ENCODE data around the gene HS3ST1.
"Not testable (repeated sequence)": the region's sequence is repeated elsewhere in the genome, so short reads cannot be mapped to it uniquely, and the experiment has no call there.

HS3ST1 gene

GRCh38 chr4:11399461-11399971 lies 29.2 kb downstream of the HS3ST1 start:
- no peak for DNase-seq (ENCODE audit: low spot score)

- DNase-seq (ENCODE audit: low spot score) = no peak
Observed at GRCh38 chr4:11397819-11398610, 30.7 kb downstream of the HS3ST1 start.

DNA sequence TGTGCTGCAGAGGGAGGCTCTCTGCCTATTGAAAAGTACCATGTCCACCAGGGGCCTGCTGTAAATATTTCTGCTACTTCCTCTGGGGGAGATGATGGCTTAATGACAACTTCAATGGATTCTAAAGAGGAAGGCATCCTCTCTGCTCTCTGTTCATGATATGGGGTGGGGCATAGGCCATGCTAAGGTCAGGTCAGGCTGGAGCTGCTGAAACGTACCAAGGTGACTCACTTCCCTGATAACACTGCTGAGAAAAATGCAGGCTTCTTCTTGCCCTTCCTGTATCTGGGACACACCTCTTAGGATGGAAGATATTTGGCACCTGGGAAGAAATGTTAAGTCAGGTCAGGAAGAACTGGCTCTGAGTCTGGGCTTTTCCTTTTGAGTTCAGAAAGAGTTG lies 31.5 kb downstream of the HS3ST1 start:
- DNase-seq (ENCODE audit: low spot score) = no peak

GRCh38 chr4:11393551-11393950 lies 35.1 kb downstream of the HS3ST1 start:
- no peak for DNase-seq (ENCODE audit: low spot score)

DNA sequence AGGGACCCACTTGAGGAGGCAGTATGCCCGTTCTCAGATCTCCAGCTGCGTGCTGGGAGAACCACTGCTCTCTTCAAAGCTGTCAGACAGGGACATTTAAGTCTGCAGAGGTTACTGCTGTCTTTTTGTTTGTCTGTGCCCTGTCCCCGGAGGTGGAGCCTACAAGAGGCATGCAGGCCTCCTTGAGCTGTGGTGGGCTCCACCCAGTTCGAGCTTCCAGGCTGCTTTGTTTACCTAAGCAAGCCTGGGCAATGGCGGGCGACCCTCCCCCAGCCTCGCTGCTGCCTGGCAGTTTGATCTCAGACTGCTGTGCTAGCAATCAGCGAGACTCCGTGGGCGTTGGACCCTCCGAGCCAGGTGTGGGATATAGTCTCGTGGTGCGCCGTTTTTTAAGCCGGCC lies 44.6 kb downstream of the HS3ST1 start:
- DNase-seq (ENCODE audit: low spot score) = not testable (repeated sequence)

DNA sequence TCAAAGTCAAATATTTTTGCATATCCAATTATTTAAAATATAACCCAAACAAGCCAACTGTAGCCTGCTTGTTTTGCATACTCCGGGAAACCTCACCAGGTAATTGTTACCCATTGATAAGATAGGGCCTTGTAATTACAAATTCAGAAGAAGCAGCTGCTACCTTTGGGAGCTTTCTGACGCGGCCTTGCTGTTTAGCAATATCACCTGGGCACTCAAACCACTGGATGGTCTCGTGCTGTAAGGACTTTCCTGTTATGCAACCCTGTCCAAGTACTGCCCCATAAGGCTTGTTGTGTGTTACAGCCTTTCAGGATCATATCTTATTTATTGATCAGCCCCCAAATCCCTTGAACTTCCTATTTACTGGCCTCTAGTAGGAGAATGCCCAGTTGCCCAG lies 52.1 kb downstream of the HS3ST1 start:
- DNase-seq (ENCODE audit: low spot score) = no peak

DNA sequence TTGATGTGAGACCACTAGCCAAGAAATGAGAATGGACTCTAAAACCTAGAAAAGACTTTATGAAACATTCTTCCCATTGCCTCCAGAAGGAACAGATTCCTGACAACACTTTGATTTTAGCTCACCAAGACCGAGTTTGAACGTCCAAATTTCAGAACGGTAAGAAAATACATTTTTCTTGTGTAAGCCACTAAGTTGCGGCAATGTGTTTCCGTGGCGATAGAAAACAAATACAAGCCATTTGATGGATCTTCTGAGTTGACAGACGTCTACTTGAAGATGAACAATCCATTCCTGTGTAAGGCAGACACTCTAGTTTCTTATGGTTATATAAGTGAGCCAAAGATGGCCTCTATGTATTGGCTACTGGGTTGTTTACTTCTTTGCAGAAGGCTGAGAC lies 52.5 kb downstream of the HS3ST1 start:
- DNase-seq (ENCODE audit: low spot score) = no peak

- DNase-seq (ENCODE audit: low spot score) = no peak
Observed at GRCh38 chr4:11368701-11369115, 60.0 kb downstream of the HS3ST1 start.

- no peak for DNase-seq (ENCODE audit: low spot score)
Observed at GRCh38 chr4:11367371-11367770, 61.3 kb downstream of the HS3ST1 start.

DNA sequence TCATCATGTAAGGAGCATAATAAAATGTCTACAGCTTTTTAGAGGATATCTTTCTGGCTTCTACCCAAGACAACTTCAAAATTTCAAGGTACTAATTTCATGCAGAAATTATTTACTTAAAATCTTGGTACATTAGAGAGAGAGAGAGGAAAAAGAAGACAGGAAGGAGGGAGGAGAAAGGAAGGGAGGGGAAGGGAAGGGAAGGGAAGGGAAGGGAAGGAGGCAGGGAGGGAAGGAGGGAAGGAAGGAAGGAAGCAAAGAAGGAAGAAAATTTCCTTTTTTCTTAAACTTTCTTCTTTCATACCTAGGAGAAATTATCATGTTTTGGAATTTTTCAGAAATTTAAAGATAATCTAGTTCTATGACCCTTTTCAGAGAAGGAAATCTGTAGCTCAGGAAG lies 61.8 kb downstream of the HS3ST1 start:
- DNase-seq (ENCODE audit: low spot score) = no peak

DNA sequence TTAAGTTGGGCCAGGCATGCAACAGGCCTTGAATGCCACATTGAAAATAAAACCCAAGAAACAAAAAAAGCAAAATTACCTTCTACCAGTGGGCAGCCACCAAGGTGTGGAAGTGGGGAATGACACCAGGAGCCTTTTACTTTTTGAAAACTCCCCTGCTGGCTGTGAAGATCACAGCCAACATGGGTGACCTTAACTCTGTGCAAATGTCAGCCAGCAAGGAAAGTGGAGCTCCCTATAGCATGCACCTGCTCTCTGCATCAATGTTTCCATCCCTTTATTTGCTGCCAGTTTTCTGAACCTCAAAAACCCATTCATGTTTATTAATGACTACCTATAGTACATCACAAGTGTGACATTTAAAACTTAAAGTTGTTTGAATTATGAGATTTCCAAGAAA lies 63.7 kb downstream of the HS3ST1 start:
- no peak for DNase-seq (ENCODE audit: low spot score)

DNA sequence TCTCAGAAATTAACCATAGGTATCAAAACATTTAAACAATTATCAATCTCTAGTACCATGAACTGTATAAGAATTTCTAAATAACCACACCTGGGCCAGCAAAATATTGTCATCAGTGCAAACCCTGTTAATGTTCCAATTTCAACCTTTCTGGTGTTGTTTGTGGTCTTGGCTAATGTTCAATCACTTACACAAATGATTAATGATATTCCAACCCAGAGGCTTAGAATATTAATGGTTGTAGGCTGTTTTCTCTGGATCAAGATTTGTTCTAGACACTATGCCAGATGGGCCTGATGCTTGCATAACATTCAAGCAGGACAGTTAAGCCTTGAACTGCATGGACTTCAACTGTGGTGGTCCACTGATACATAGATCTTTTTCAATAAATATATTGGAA lies 69.1 kb downstream of the HS3ST1 start:
- no peak for DNase-seq (ENCODE audit: low spot score)

GRCh38 chr4:11355226-11355625 lies 73.5 kb downstream of the HS3ST1 start:
- DNase-seq (ENCODE audit: low spot score) = no peak

DNA sequence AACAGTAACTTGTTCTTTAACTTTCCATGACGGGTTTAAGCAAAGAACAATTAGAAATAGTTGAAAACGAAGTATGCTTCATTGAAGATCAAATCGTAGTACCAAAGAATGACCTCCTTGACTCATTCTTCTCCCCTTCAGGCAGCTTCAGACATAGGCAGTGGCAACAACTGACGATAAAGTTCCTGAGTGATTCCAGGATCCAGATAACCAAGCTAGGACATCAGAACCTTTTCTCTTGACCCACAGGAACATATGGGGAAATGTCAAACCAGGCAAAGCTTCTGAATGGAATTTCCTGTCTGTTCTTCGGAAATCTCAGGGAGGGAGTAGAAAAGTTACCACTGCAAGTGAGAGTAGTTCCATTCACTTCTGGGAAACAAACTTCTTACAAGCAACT lies 74.2 kb downstream of the HS3ST1 start:
- DNase-seq (ENCODE audit: low spot score) = no peak

GRCh38 chr4:11348449-11349088 lies 80.1 kb downstream of the HS3ST1 start:
- no peak for DNase-seq (ENCODE audit: low spot score)

DNA sequence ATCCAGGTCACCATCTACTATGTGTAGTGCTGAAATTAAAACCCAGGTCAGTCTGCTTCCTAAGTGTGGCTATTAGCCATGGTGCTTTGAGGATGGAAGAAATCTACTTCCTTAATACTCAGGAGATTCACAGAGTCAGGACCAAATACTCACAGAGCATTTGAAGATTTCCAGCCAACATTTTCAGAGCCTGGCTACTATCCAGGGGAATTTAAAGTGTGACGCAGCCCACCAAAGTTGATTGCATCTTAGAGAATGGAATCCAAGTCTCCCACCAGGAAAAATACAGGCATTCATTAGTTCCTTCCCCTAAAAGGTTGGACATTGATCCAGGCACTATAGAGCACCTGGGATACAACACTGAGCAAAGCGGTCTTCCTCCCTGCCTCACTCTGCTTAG lies 83.8 kb downstream of the HS3ST1 start:
- no peak for DNase-seq (ENCODE audit: low spot score)

DNA sequence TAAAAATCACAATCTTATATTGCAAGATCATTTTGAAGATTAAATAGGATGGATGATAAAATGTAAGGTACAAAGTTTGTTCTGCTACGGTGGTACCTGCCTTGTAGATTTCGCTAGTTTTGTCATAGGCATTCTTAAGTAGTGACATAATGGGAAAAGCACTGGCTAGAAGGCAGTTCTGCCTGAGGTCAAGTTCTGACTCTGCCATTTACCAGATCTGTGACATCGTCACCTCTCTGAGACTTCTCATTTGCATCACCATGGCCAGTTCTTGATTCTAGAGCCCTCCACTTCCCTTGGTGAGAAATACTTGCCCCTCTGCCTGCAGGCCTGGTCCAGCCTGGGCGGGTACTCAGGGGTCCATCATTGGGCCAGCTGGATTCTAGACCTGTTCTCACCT lies 85.2 kb downstream of the HS3ST1 start:
- DNase-seq (ENCODE audit: low spot score) = no peak

Data from GM03348 (cell line).